ENCODE results near the gene SERP2.

The SERP2 gene

DNA sequence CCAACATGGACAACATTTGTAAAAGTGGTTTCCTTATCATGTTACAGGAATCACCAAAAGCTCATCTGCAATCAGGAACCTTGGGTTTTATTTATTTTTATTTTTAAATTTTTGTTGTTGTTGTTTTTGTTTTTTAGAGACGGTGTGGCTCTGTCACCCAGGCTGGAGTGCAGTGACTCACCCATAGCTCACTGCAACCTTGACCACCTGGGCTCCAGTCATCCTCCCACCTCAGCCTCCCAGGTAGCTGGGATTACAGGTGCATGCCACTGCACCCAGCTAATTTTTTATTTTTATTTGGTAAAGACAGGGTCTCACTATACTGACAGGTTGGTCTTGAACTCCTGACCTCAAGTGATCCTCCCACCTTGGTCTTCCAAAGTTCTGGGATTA, 13.6 kb upstream of the SERP2 start:
- DNase-seq, result no peak

DNA sequence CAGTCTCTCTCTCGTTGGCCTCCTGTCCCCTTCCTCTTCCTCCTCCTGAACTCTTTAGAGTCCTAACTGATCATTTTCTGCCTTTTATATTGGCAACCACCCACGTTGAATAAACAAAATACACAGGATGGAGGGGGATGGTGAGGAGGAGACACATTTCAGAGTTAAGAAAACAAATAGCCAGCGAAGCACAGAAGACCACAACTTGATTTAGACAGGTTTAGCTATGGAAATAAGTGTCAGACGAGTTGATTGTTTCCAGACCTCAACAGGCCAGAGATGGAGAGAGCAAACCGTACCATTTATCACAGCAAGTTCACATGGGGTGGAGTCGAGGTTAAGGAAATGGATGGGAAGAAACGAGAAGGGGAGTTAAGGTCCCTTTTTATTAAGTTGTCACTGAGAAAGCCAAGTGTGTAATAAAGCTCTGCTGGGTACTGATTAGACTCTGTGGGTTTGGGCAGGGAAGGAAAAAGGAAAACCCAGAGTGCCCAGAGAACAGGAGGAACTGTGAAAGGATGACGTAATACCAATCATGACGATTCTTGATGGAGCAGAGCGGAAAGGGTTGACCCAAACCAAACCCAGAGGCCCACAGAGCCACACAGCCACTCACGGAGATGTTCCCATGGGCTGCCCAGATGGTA, 11.1 kb upstream of the SERP2 start:
- DNase-seq, result no peak

DNA sequence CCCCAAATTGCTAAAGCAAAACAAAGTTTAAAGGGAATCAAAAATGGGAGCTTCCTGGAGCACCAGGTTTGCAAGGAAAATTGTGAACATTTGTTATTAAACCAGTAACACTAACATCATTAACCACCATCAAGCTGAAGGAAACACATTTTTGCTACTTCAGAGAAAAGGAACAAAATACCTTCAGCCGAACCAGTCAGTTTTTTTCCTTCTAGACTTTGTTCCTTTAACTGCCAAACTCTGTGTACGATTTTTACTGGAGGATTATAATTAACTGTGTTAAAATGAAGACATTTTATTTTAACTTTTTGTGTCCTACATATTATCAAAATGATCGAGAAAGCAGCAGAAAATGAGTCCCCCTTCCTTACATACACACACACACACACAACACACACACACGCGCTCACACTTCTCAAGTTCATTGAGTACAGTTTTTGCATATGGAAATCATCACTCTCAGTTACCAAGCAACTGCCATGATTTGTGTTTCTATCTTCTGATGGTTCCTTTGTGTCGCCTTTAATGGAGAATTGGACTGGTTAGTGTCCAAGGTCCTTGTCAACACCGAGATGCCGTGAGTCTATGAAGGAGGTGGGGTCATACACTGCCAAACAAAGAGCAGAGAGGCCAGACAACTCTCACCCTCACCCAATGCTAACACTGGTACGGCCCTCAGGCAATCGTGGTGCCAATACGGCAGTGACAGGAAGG, 9.8 kb upstream of the SERP2 start:
- no peak for DNase-seq

DNA sequence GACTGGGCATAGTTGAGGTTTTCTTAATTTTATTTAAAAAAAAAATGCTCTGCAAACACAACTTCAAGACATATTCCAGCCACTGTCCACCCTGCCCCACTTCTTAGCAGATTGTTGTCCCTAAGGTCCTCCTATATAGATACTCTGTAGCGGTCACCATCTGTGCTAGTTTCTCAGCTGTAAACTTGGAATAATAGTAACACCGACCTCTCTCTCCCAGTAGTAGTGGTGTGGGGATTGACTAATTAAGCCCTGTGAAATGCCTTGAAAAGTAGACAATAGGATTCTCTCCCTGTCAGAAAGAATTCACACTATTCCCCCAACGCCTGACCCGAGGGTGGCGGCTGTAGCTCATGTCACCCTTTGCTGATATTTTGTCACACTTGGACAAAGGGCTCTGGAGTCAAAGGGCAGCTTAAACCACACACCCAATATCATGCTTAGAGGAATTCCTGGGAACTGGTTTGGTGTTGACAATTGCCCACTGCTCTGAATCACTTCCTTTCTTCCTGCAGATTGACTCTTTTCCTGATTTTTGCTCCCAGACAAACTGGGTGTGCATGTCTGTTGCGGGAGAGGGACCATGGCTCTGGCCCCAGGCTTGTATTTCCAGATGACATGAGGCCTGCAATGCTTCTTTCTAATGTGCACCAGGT, 9.2 kb upstream of the SERP2 start:
- DNase-seq, result no peak

DNA sequence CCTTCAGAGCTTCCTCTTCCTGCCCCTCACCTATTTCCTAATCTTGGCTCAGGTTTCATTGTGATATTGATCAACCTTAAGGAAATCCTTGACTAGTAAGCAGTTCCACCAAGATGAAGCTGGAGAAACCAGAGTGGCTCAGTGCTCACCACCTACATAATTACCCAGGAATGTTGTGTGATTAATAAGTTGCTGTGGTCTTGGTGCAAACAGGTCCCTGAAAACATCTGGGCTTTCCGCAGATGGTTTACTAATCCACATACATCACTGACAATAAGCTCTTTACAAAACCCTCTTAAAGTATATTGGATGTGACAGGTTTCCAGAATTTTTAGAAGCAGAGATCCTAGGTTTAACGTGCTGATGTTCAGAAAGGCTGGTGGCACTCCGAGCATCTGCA, 8.6 kb upstream of the SERP2 start:
- no peak for DNase-seq

DNA sequence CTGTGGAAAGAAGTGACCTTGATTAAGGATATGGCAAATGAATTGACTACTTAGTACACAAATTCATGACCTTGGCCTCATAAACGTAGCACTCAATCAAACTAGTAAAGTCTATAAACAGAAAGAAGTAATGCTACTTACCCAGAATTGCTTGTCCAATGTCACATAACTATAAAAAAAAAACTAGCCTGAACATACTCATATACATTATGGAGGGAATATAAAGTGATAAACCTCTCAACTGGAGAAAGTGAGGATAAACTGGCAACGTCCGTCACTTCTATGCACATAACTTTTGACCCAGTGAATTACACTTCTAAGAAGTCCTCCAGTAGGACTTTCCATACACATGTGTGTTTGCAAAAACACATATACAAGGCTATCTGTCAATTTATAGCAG, 7.7 kb upstream of the SERP2 start:
- no peak for DNase-seq

DNA sequence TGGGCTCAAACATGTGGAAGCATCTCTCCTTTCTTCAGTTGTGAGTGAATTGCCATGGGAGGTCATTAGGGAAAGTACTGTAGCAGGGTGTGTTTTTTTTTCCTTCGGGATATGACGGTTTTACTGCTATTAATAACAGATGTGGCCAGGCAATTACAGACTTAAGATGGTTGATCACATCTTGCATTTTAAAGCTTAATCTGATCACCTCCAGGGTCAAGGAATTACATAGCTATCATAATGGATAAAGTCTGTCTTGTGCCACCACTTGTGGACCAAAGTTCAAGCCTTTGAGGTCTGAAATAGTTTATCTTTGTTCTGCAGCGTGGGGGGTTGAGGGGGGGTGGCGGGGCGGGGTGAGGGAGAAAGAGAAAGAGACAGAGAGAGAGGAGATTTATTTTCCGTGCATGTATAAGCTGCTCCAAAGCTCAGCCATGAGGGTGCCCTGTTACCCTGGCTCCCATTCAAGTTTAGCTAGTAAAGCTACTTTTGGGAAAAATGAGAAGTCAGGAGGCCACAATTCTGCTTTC, 5.5 kb upstream of the SERP2 start:
- no peak for DNase-seq

DNA sequence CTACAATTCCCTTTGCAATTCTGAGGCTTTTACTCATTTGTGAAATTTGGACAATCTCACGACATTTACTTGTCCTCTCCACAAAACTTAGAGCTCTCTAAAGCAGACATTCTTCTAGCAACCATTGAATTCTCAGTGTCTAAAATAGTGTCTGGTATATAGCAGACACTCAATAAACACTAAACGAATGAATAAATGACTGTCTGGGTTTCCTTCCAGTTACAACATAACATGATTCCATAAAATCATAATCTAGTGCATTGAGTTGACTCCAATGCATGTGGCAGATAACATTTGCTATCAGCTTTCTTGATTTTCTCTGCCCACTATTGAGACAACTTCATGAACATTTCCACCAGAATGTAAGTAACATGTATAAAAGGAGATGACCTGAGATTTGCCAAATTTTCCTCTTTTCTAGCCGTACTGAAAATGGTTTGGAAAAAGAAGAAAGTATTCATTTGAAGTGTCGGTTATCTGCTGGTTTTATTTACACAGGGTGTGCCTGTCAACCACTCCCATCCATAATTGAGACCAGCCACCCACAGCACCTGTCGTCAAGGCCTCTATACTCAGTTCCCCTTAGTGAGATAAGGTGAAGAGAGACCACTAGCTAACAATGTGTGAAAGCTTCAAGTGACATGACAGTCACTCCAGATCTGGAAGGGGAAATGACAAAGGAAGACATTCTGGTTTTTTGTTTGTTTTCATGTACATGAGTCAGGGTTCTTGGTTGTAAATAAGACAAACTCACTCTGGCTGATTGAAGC, 4.8 kb upstream of the SERP2 start:
- no peak for DNase-seq

DNA sequence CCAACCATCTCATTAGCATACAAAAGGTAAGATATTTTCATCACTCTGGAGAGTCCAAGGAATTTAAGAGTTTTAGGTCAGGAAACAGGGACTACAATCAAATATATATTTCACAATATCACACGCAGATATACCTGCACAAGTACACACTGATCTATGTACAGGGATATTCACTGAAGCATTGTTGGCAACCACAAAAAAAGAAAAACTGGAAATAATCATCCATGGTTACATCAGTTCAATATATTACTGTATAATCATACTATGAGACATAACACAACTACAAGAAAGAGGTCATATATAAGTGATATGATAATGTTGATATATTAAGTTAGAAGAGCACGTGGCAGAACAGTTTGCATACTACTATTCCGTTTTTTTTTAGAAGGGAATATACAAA, 2.2 kb upstream of the SERP2 start:
- DNase-seq, result no peak

DNA sequence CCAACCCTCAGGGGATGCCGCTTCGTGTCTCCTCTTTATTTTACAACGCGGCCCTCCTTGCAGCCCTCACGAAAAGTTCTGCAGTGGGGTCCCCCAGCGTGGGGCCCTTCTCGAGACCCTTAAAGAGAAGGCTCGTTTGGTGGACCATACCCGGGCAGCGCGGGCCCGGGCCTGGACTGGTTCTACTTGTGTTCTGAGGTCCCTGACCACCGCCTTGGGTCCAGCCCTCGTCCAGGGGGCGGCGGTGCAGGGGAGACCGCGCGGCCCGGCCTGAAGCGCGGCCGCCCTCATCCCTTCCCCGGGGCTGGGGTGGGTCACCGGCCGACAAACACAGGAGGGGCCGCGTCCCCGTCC, 400 bp upstream of the SERP2 start:
- no peak for DNase-seq

DNA sequence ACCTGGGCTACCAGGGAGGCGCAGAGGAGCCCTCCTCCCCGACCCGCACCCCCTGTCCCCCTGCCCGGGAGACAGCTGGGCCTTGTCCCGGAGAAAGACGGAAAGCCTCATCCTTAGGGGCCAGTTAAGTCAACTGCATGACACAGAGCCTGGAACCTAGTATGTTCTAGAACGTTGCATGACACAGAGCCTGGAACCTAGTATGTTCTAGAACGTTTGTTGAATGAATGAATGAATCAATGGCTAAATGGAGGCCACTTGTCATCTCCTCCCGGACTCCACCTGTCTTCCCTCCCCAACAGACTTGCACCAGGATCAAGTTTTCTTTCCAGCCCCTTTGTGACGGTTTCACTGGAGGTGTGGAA, 706 bp downstream of the SERP2 start:
- no peak for DNase-seq

DNA sequence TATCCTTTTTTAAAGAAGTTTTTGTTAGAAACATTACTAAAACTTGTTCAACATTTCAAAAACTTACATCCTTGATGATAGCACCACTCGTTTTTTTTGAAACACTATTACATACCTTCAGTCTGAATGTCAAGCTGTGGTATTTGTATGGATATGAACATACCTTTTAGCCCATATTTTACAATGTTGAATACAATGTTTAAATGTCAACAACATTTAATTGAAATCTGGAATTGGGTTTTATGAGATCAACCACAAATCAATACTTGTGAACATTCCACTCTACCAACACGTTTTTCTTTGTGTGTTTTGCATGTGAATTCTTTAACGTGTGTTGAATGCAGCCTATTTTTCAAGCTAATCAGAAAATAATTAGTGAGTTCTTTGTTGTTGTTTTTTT, 4.7 kb downstream of the SERP2 start:
- no peak for DNase-seq

DNA sequence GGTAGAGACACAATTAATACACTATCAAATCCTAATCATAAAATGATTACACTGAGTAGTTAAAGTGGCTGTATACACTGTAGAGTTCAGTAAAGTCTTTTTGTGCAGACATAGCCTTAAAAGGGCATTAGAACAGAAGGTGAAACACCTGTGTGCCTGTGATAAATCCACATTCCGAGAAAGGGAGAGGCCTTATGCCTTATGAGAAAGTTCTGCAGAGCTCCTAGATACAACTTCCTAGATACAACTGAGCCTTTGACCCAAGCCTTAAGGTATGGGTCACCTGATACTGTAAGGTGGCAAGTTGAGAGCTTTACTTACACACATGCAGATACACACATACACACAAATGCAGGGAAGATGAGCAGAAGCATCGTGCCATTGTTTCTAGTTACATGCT, 6.3 kb downstream of the SERP2 start:
- no peak for DNase-seq

DNA sequence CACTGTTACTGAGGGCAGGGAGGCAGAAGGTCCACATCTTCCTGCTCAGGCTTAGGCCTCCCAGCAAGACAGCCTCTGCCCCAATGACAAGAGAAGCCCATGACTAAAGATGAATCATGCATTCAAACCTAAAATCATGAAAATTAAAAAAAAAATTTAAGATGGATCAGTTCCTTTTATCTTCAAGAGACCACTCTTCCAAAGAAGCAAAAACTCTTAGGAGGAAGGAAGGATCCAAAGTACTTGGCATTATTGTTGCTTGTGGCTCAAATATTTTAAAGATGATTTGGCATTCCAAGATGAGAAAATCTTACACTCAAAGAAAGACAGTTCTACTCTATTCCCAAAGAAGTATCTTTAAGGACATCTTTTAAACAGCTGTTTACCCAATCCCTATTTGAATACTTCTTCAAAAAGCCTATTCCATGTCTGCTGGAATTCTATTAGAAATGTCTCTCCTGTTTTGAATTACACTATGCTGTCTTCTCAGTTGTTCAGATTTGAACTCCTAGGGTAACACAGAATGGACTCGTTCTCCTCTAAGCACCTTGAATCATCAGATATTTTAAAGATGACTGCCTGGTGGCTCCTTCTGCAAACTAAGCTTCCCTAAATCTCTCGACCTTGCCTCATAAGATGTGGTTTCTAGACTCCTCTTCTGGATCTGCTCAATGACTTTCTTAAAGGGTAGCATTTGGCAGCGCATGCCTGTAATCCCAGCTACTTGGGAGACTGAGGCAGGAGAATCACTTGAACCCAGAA, 7.0 kb downstream of the SERP2 start:
- peak in 2 of 4 experiments; percentile 21 to 22 for DNase-seq

DNA sequence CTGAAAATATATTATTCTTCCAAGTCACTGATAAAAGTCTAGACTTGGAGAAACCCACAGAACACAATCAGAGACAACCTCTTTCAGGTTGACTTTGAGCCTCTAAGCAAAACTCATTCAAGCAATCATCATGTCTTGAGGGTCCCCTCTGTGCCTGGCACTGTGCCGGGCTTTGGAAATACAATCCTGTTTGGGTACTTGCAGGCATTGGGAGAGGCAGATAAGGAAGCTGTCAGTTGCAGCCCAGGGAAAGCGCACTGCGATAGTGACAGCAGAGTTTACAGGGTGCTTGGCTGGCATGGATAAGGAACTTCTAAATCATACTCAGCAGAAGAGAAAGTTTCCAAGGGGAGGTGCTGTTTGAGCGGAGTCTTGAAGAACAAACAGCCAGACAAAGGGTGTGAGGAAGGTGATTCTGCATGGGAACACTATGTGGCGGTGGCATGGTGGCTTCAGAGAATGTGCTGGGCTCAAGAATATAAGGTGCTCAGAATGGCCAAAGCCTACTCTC, 9.1 kb downstream of the SERP2 start:
- DNase-seq, result peak; percentile 19 to 39 (median 38)

DNA sequence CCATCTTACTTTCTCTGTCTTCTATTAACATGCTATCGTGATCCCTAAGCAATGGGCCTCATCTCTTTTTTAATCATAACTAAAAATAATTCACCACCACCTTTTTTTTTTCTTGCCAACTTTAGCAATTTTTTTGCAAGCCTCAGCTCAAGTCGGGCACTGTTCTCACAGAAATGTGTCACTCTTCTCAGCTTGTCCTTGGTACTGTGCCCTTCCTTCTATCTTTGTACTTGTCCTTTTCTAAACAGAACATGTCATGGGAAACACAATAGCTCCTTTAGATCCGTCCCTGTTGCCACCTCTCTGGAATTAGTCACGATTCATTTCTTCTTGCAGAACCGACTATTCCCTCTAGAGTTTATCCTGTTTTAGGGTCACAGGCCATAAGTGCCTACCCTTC, 10.3 kb downstream of the SERP2 start:
- DNase-seq, result no peak

DNA sequence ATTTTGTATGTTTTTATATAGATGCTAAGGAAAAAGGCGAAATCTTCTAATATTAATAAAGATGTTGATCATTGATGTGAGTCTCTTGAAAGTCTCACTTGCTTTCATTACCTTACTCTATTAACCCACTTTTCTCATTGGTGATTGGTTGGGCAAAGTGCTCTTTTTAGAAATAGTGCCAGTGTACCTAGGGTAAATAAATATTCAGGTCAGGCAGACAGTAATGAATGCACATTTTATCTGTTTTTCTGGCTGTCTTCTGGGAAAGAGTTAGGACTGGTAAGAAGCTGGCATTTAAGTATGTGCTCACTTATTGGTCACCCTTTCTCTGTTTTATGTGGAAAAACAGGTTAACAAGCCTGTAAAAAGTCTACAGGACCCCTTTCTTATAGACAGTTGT, 11.2 kb downstream of the SERP2 start:
- no peak for DNase-seq

DNA sequence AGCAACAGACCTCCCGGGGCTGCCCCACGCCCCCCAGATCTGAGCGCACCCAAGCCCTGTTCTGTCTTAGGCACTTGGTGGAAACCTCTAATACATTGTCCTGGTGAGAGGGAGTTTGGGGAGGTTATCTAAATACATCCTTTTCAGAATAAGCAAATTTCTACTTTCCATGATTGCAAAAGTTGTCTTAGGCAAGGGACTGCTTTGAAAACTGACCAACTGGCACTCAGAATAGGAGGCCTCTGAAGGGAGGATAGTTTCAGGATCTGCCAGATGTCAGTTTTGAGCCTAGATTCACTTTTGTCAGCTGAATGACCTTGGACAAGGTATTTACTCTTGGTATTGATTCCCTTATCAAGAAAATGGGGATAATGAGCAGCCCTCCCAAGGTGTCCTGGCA, 11.8 kb downstream of the SERP2 start:
- no peak for DNase-seq

DNA sequence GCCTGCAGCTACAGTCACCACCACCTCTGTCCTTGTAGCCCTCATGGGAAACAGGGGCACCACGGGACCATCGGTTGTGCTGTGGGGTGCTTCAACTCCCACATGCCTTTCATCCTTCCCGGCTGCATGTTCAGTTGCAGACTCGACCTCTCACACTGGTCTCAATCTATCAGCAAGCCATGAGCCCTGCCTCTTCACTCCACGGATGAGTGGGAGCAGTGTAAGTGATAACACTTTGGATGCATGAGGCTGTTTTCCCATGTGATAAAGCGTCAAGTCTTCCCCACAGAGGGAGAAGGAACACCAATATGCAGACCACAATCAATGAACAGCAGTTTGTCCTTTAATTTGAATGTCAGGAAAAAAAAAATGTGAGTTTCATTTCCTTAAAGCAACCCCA, 12.2 kb downstream of the SERP2 start:
- peak in 2 of 4 experiments; percentile 11 to 22 for DNase-seq

DNA sequence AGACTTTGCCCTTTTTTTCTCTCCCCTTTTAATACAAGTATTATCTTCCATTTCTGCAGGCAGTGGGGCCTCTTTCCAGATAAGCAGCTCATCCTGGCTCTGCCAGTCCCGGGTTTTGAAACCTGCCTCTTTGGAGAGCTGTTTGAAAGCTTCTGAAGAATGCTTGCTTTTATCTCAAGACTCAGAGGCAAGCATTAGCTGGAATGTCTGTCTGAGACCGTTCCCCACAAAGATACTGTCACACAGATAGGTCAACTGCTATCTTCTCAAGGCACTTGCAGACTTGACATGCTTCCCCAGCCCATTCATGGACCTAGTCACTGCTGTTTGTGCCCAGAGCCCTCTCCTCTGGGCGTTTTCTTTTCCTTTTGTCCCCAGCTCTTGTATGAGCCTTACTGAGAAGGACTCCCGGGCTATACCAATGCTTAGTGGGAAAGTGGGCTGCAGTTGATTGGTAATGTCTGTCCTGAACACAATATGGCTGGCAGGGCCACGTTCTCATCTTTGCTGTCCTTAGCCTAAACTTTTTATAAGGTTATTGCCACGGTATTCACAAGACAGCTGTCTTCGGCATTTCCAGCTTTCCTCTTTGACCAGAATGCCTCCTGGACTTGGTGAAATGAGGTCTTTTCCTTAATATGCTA, 13.4 kb downstream of the SERP2 start:
- no peak for DNase-seq

DNA sequence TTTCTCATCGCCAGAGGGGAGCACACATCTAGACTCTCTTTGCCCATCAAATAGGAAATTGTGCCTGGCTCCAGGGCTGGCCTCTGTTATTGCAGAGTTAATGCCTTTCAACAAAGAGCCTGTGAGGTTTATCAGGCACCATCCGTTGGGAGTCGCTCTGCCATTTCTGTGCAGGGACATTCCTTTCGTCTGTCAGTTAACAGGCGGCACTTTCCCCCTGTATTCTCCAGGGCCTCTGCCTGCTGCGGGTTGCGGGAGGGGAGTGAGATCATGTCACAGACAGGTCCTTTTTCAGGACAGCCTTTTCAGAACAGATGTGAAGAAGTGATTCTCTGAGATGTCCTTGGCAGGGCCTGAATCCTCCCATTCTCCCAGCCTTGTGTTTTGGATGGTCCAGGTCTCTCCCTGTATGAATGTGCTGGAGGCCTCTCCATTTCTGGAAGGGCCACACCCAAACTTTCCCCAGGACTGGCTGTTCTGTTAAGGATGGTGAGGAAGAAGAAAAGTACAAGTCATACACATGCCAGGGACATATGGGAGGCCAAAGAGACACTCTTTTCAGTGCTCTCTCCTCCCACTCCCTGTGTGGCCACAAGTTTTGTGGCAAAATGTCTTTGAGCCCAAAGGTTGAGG, 14.9 kb downstream of the SERP2 start:
- DNase-seq, result no peak

Measured in suppressor macrophage (primary cell).